Lung (tissue), 12 donors: ENCODE measurements around the gene MATR3. TPM values are rescaled to one million over a fixed set of nuclear protein-coding genes. Genes with fewer than 3 reads are reported as not detected.
A peak's percentile ranks its signal among the peaks of the same experiment; 100 is the strongest.

Source experiments
- ATAC-seq: fragments of 200-7000 bp; cut with Tn5 transposase; one replicate; pipeline ENCODE4 v1.9.1; 2020; ENCODE audit warnings: moderate number of reproducible peaks; ENCODE audit not compliant: insufficient read depth, low FRiP score
- DNase-seq, 3 donors: peaks; one replicate each; pipeline ENCODE4 v3.0.0-alpha.2; 2013 to 2017
- H3K27ac ChIP-seq, 2 donors: one replicate each; pipeline ENCODE4 v1.5.1; 2013; ENCODE audit warnings: mild to moderate bottlenecking in 2 of 2, moderate library complexity in 2 of 2, control low read depth in 1 of 2, inconsistent platforms in 1 of 2, low read depth in 1 of 2, low read length in 1 of 2
- H3K27me3 ChIP-seq, 3 donors: one replicate each; pipeline ENCODE4 v1.5.1; 2013; ENCODE audit warnings: low read length in 2 of 3; ENCODE audit not compliant: control insufficient read depth in 3 of 3, insufficient read depth in 3 of 3
- H3K36me3 ChIP-seq, 4 donors: one replicate each; pipeline ENCODE4 v1.5.1; 2013; ENCODE audit warnings: low read length in 4 of 4, mild to moderate bottlenecking in 1 of 4, moderate library complexity in 1 of 4; ENCODE audit not compliant: control insufficient read depth in 4 of 4, insufficient read depth in 4 of 4
- H3K4me1 ChIP-seq, 5 donors: one replicate each; pipeline ENCODE4 v1.5.1; 2013; ENCODE audit warnings: low read length in 5 of 5, mild to moderate bottlenecking in 2 of 5, moderate library complexity in 1 of 5; ENCODE audit not compliant: control insufficient read depth in 5 of 5, insufficient read depth in 5 of 5
- H3K4me3 ChIP-seq: one replicate; pipeline ENCODE4 v1.5.1; 2013; ENCODE audit warnings: mild to moderate bottlenecking, control low read depth, moderate library complexity
- H3K9ac ChIP-seq, 2 donors: one replicate each; pipeline ENCODE4 v1.5.1; 2013; ENCODE audit warnings: low read length in 2 of 2, control low read depth in 1 of 2; ENCODE audit not compliant: insufficient read depth in 1 of 2
- H3K9me3 ChIP-seq, 4 donors: one replicate each; pipeline ENCODE4 v1.5.1; 2013; ENCODE audit warnings: low read length in 3 of 4, mild to moderate bottlenecking in 1 of 4, moderate library complexity in 1 of 4; ENCODE audit not compliant: control insufficient read depth in 4 of 4, insufficient read depth in 3 of 4
- CTCF ChIP-seq: IDR thresholded peaks from 2 replicates; pipeline ENCODE4 v1.5.1; 2012; ENCODE audit warnings: mild to moderate bottlenecking; ENCODE audit errors: control extremely low read depth, extremely low read depth
- WGBS, 2 donors: extraction: QIAGEN DNeasy Blood & Tissue Kit; methylation state at CpG; one replicate each; pipeline ENCODE4 v1.1.7; 2013; 5-methylcytosine and 5-hydroxymethylcytosine counted together
- polyA plus RNA-seq, 2 donors: library from polyadenylated mRNA; stranded (reverse); fragments of 200-250 nt; gene quantifications; one replicate each; pipeline ENCODE4 v1.2.1, GENCODE V29; 2013
- total RNA-seq, 2 donors: library from RNA; depleted of rRNA in 1 of 2; stranded (reverse); fragments of >200 nt in 1 of 2; gene quantifications; one replicate each; pipeline ENCODE4 v1.2.1, GENCODE V29; 2014 to 2021
- donor health status: control.
- donor health status: control.
- donor health status: Bipolar disorder and iron deficiency.
- donor health status: healthy.
- donor health status: DM: yes; HTN: yes; CAD: no.

Gene MATR3
- total and polyA plus RNA-seq, 4 donors = 89.9 to 461 (median 100) TPM

- no peak for TF ChIP-seq CTCF
- 6 to 25% methylated on average over 4 of the region's 4 CpGs for WGBS, 2 donors
- DNase-seq (no peak), ATAC-seq (peak; percentile 62)
- H3K4me1 ChIP-seq = peaks cover 0 to 3% (median 0%) of the 10 kb centered on the region in 5 donors
- H3K27ac ChIP-seq = no peak overlapping the region
- H3K4me3 ChIP-seq = no peak overlapping the region
- H3K9me3 ChIP-seq = no peaks in the 10 kb centered on the region
- H3K36me3 ChIP-seq = no peaks in the 10 kb centered on the region
- H3K27me3 ChIP-seq = peaks cover 0 to under 1% (median 0%) of the 10 kb centered on the region in 3 donors
- H3K9ac ChIP-seq = no peak overlapping the region
Observed at GRCh38 chr5:139246394-139246793, 47.1 kb upstream of the MATR3 start.

GRCh38 chr5:139248826-139249453, 44.6 kb upstream of the MATR3 start:
- H3K4me1 ChIP-seq = peaks cover 0 to 3% (median 0%) of the 10 kb centered on the region in 5 donors
- no peak for ATAC-seq
- H3K9me3 ChIP-seq = no peaks in the 10 kb centered on the region
- no peak overlapping the region for H3K4me3 ChIP-seq
- WGBS, 2 donors = 97 to 99% methylated on average over 3 of the region's 3 CpGs
- H3K36me3 ChIP-seq = no peaks in the 10 kb centered on the region
- TF ChIP-seq CTCF = no peak
- H3K27me3 ChIP-seq = no peaks in the 10 kb centered on the region
- DNase-seq = no peak
- H3K9ac ChIP-seq = no peak overlapping the region
- H3K27ac ChIP-seq = no peak overlapping the region

GRCh38 chr5:139251281-139251687, 42.3 kb upstream of the MATR3 start:
- H3K27ac ChIP-seq = no peak overlapping the region
- TF ChIP-seq CTCF = peak; percentile 25
- no peak for ATAC-seq
- H3K9ac ChIP-seq = no peak overlapping the region
- no peak overlapping the region for H3K4me3 ChIP-seq
- DNase-seq = no peak
- no peaks in the 10 kb centered on the region for H3K9me3 ChIP-seq
- peaks cover 0 to 3% (median 0%) of the 10 kb centered on the region in 5 donors for H3K4me1 ChIP-seq
- WGBS, 2 donors = 43 to 46% methylated on average over 3 of the region's 3 CpGs
- no peaks in the 10 kb centered on the region for H3K27me3 ChIP-seq
- H3K36me3 ChIP-seq = no peaks in the 10 kb centered on the region
